Fibroblast of lung (primary cell): ENCODE data around the gene ALDH3B2.

Source experiments
- EZH2 ChIP-seq: IDR thresholded peaks from 2 replicates; pipeline ENCODE4 v1.5.1; 2012; ENCODE audit warnings: low read length, control low read depth, mild to moderate bottlenecking; ENCODE audit errors: missing control alignments
- TF ChIP-seq, protein P1 (sequence below), 2 donors: IDR thresholded peaks in 1 of 2; conservative IDR thresholded peaks in 1 of 2; 1 replicate in 1 of 2; 2 replicates in 1 of 2; pipeline ENCODE4 v1.5.1; 2011 to 2012; ENCODE audit warnings: low read length in 2 of 2, control low read depth in 1 of 2, inconsistent platforms in 1 of 2, low read depth in 1 of 2, mild to moderate bottlenecking in 1 of 2

DNA sequence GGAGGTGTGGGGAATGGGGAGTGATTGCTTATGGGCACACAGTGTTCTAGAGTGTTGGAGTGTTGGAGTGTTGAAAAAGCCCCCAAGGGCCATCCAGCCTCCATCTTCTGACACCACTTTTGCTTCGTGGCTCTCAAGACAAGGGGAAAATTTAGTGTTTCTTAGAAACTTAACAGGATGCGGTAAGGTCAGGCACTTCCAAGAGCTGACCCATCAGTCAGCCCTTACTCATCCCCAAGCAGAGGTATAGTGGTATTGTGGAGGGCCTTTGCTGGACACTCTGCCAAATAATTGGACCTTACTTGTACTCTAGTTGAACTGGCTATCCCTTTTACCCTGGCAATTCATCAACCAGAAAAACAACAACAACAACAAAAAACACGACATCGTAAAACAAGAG lies 14.8 kb upstream of the ALDH3B2 start:
- TF ChIP-seq, protein P1, sequence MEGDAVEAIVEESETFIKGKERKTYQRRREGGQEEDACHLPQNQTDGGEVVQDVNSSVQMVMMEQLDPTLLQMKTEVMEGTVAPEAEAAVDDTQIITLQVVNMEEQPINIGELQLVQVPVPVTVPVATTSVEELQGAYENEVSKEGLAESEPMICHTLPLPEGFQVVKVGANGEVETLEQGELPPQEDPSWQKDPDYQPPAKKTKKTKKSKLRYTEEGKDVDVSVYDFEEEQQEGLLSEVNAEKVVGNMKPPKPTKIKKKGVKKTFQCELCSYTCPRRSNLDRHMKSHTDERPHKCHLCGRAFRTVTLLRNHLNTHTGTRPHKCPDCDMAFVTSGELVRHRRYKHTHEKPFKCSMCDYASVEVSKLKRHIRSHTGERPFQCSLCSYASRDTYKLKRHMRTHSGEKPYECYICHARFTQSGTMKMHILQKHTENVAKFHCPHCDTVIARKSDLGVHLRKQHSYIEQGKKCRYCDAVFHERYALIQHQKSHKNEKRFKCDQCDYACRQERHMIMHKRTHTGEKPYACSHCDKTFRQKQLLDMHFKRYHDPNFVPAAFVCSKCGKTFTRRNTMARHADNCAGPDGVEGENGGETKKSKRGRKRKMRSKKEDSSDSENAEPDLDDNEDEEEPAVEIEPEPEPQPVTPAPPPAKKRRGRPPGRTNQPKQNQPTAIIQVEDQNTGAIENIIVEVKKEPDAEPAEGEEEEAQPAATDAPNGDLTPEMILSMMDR (conservative IDR thresholded peaks at IDR 0.05 in 1 of 2, IDR thresholded peaks at IDR 0.05 in 1 of 2; ENCODE audit: low read depth in 1 of 2, low read length in 2 of 2) = no peak
- no peak for TF ChIP-seq EZH2
